Measurements from ENCODE around the gene FNIP2. TPM values are rescaled to one million over a fixed set of nuclear protein-coding genes. Genes with fewer than 3 reads are reported as not detected.

Gene FNIP2
- total RNA-seq, 4 donors from 2014 or later = 21.4 to 31.7 (median 28.1) TPM

DNA sequence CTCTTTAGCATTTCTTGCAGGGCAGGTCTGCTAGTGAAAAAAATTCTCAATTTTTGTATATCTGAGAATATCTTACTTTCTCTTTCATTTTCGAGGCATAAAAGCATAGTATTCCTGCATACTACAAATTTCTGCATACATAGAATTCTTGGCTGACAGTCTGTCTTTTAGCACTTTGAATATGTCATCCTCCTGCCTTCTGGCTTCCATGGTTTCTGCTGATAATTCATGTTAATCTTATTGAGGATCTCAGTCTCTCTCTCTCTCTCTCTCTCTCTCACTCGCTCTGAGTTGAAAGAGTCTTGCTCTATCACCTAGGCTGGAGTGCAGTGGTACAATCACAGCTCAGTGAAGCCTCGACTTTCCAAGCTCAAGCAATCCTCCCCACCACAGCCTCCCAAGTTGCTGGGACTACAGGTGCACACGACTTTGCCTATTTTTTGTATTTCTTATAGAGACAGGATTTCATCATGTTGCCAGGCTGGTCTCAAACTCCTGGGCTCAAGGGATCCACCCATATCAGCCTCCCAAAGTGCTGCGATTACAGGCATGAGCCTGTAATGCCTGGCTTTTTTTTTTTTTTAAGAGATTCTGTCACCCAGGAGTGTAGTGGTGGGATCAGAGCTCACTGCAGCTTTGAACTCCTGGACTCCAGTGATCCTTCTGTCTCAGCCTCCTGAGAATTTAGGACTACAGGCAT lies 161.3 kb downstream of the FNIP2 start:
- no peaks in the 10 kb centered on the region for H3K4me1 ChIP-seq
- H3K4me3 ChIP-seq = no peak overlapping the region
- no peaks in the 10 kb centered on the region for H3K36me3 ChIP-seq
- peaks cover 9% of the 10 kb centered on the region for H3K9me3 ChIP-seq
- no peak overlapping the region for H3K27ac ChIP-seq
- H3K27me3 ChIP-seq = no peaks in the 10 kb centered on the region
- TF ChIP-seq POLR2AphosphoS5 (IDR thresholded peaks at IDR 0.05) (no peak), EP300 (IDR thresholded peaks at IDR 0.05) (no peak), POLR2A (IDR thresholded peaks at IDR 0.05) (no peak)
- TF ChIP-seq, protein P1, sequence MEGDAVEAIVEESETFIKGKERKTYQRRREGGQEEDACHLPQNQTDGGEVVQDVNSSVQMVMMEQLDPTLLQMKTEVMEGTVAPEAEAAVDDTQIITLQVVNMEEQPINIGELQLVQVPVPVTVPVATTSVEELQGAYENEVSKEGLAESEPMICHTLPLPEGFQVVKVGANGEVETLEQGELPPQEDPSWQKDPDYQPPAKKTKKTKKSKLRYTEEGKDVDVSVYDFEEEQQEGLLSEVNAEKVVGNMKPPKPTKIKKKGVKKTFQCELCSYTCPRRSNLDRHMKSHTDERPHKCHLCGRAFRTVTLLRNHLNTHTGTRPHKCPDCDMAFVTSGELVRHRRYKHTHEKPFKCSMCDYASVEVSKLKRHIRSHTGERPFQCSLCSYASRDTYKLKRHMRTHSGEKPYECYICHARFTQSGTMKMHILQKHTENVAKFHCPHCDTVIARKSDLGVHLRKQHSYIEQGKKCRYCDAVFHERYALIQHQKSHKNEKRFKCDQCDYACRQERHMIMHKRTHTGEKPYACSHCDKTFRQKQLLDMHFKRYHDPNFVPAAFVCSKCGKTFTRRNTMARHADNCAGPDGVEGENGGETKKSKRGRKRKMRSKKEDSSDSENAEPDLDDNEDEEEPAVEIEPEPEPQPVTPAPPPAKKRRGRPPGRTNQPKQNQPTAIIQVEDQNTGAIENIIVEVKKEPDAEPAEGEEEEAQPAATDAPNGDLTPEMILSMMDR (IDR thresholded peaks at IDR 0.05) = no peak
- WGBS = 66% methylated on average over 5 of the region's 5 CpGs
- no peak for DNase-seq (ENCODE audit: low spot score in 2 of 2)

DNA sequence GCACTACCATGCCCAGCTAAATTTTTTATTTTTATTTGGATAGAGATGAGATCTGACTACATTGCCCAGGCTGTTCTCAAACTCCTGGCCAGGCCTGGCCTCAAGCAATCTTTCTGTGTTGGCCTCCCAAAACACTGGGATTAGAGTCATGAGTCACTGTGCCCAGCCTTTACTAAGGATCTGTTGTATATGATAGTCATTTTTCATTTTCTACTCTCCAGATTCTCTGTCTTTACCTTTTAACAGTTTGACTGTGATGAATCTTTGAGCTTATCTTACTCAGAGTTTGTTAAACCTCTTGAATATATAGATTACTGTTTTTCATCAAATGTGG lies 161.8 kb downstream of the FNIP2 start:
- DNase-seq (ENCODE audit: low spot score in 2 of 2) = no peak
- no peaks in the 10 kb centered on the region for H3K27me3 ChIP-seq
- no peak overlapping the region for H3K4me3 ChIP-seq
- H3K36me3 ChIP-seq = no peaks in the 10 kb centered on the region
- peaks cover 9% of the 10 kb centered on the region for H3K9me3 ChIP-seq
- no peak overlapping the region for H3K27ac ChIP-seq
- TF ChIP-seq, protein P1 (IDR thresholded peaks at IDR 0.05) = no peak
- TF ChIP-seq EP300 (IDR thresholded peaks at IDR 0.05) (no peak), POLR2AphosphoS5 (IDR thresholded peaks at IDR 0.05) (no peak), POLR2A (IDR thresholded peaks at IDR 0.05) (no peak)
- H3K4me1 ChIP-seq = no peaks in the 10 kb centered on the region

DNA sequence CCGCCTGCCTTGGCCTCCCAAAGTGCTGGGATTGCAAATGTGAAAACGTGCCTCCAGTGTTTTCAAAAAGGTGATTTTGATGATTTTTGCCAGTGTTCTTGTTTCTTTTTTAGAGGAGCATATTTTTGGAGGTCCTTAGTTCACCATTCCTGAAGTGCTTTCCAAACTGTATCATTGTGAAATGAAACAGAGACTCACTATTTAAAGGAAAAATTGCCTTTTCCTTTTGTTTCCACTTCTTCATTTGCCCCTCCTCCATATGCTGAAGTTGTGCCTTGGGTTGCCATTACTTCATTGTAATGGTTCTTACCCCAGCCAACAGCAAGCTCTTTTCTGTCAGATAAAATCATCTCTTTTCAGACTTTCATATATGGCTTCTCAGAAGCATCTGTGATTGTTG lies 164.4 kb downstream of the FNIP2 start:
- 80% methylated on average over 2 of the region's 2 CpGs for WGBS
- H3K27ac ChIP-seq = no peak overlapping the region
- no peaks in the 10 kb centered on the region for H3K4me1 ChIP-seq
- peaks cover 9% of the 10 kb centered on the region for H3K9me3 ChIP-seq
- H3K4me3 ChIP-seq = no peak overlapping the region
- TF ChIP-seq, protein P1 (IDR thresholded peaks at IDR 0.05) = no peak
- no peak for TF ChIP-seq EP300 (IDR thresholded peaks at IDR 0.05)
- TF ChIP-seq POLR2AphosphoS5 (IDR thresholded peaks at IDR 0.05) = no peak
- TF ChIP-seq POLR2A (IDR thresholded peaks at IDR 0.05) = no peak
- no peak for DNase-seq (ENCODE audit: low spot score in 2 of 2)
- H3K27me3 ChIP-seq = no peaks in the 10 kb centered on the region
- H3K36me3 ChIP-seq = no peaks in the 10 kb centered on the region

DNA sequence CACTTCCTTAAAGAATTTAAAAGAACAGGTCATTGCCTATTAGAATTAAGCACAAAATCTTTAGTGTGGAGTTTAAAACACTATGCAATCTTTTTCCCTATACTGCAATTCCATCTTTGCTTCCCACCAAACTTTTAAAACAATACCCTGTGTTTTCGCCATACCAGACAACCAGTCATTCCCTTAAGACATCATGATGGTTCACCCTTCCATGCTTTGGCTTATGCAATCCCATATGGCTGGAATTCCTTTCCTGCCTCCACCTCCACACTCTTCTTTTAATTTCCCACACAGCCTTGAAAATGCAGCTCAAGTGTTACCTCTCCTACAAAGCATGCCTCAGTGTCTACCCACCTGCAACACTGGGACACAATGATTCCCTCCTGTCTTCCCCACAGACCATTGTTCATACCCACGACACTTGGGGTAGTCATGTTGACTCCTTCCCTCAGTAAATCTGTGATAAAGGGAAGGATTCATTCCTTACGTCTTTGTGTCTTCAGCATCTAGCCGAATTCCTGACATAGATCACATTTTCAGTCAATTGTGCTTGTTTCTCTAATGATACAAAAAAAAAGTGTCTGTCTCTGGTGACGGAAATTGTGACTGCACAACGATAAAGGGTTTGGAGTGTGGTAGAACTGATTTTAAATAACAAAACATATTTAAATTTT lies 166.3 kb downstream of the FNIP2 start:
- H3K27me3 ChIP-seq = no peaks in the 10 kb centered on the region
- no peak overlapping the region for H3K27ac ChIP-seq
- no peak overlapping the region for H3K4me3 ChIP-seq
- no peaks in the 10 kb centered on the region for H3K9me3 ChIP-seq
- H3K4me1 ChIP-seq = no peaks in the 10 kb centered on the region
- WGBS = 95% methylated on average over 6 of the region's 6 CpGs
- DNase-seq (ENCODE audit: low spot score in 2 of 2) = no peak
- no peak for TF ChIP-seq POLR2A (IDR thresholded peaks at IDR 0.05)
- TF ChIP-seq, protein P1 (IDR thresholded peaks at IDR 0.05) = no peak
- no peak for TF ChIP-seq EP300 (IDR thresholded peaks at IDR 0.05)
- no peak for TF ChIP-seq POLR2AphosphoS5 (IDR thresholded peaks at IDR 0.05)
- no peaks in the 10 kb centered on the region for H3K36me3 ChIP-seq

DNA sequence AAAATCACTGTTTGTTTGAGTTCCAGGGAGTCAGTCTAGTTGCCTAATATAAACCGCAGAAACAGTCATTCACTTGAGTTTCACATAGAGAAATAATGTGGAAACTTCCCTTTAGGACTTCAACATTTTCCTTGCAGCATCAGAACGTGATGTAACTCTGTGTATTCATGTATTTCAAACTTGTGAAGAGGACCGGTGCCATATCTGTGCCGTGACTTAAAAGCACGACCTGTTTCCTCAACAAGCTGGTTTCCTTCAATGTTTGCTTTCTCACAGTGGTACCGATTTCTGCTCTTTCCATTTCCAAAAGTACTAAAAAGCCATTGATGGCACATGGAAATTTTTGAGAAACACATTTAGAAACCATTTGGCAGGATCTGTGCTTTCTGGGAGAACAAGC lies 167.4 kb downstream of the FNIP2 start:
- Histone ChIP-seq H3K4me1 (no peaks in the 10 kb centered on the region), H3K9me3 (no peaks in the 10 kb centered on the region), H3K36me3 (no peaks in the 10 kb centered on the region), H3K4me3 (no peak overlapping the region), H3K27me3 (no peaks in the 10 kb centered on the region), H3K27ac (no peak overlapping the region)
- TF ChIP-seq, protein P1 (IDR thresholded peaks at IDR 0.05) = no peak
- TF ChIP-seq POLR2A (IDR thresholded peaks at IDR 0.05) = no peak
- no peak for TF ChIP-seq EP300 (IDR thresholded peaks at IDR 0.05)
- no peak for TF ChIP-seq POLR2AphosphoS5 (IDR thresholded peaks at IDR 0.05)
- 75% methylated on average over 6 of the region's 6 CpGs for WGBS
- DNase-seq (ENCODE audit: low spot score in 2 of 2) = no peak
